T-cell (primary cell): Measurements from ENCODE around the gene AKR7A2. TPM values are rescaled to one million over a fixed set of nuclear protein-coding genes. Genes with fewer than 3 reads are reported as not detected.
"Not testable (repeated sequence)": the region's sequence is repeated elsewhere in the genome, so short reads cannot be mapped to it uniquely, and the experiment has no call there.

Source experiments
- ATAC-seq, 4 experiments: fragments of 200-7000 bp in 3 of 4; fragments of 150-1000 bp in 1 of 4; cut with Tn5 transposase; replicated peaks in 1 of 4; 1 replicate in 3 of 4; 2 replicates in 1 of 4; pipeline ENCODE4 v1.10.0; 2021; ENCODE audit warnings: moderate library complexity in 3 of 4, mild to moderate bottlenecking in 2 of 4, moderate number of reproducible peaks in 1 of 4
- CTCF ChIA-PET, 2 donors: fragments of 300-600 bp; sonication (Branson Sonifier 250); formaldehyde crosslinking; loops; one replicate each; lab custom pipeline; 2022; ENCODE audit warnings: antibody characterized with exemption in 2 of 2; lab: Charles Lee
- POLR2A ChIA-PET, 2 donors: fragments of 300-600 bp; sonication (Branson Sonifier 250); formaldehyde crosslinking; loops; one replicate each; lab custom pipeline; 2022; ENCODE audit warnings: antibody characterized with exemption in 2 of 2; lab: Charles Lee
- DNase-seq, 35 experiments: peaks; one replicate each; pipeline versions ENCODE4 v3.0.0 to v3.0.0-alpha.2; 2013 to 2023
- H3K27ac ChIP-seq: one replicate; pipeline ENCODE4 v1.5.1; 2013; ENCODE audit warnings: low read length
- H3K27me3 ChIP-seq, 2 experiments: replicated peaks in 1 of 2; 1 replicate in 1 of 2; 2 replicates in 1 of 2; pipeline versions ENCODE4 v1.6.1 to v1.7.0; 2013; ENCODE audit warnings: low read length in 1 of 2, mixed read lengths in 1 of 2; ENCODE audit not compliant: control insufficient read depth in 2 of 2, insufficient read depth in 2 of 2; ENCODE audit errors: extremely low read depth in 1 of 2
- H3K36me3 ChIP-seq, 2 donors: 1 replicate in 1 of 2; 2 replicates in 1 of 2; pipeline versions ENCODE4 v1.6.1 to v1.7.0; 2013; ENCODE audit warnings: low read length in 1 of 2; ENCODE audit not compliant: control insufficient read depth in 2 of 2, insufficient read depth in 1 of 2; ENCODE audit errors: extremely low read depth in 1 of 2
- H3K4me1 ChIP-seq, 2 experiments: 1 replicate in 1 of 2; 2 replicates in 1 of 2; pipeline versions ENCODE4 v1.6.1 to v1.7.0; 2013; ENCODE audit warnings: low read length in 2 of 2, mixed read lengths in 1 of 2; ENCODE audit not compliant: insufficient read depth in 2 of 2, control insufficient read depth in 1 of 2; ENCODE audit errors: extremely low read depth in 1 of 2
- H3K4me3 ChIP-seq, 2 donors: 1 replicate in 1 of 2; 2 replicates in 1 of 2; pipeline versions ENCODE4 v1.5.1 to v1.7.0; 2013; ENCODE audit warnings: mild to moderate bottlenecking in 2 of 2, low read length in 1 of 2, moderate library complexity in 1 of 2; ENCODE audit not compliant: control insufficient read depth in 1 of 2; ENCODE audit errors: extremely low read depth in 1 of 2
- H3K9me3 ChIP-seq: 2 replicates; pipeline ENCODE4 v1.7.0; 2013
- H3K27ac Mint-ChIP-seq, 2 donors: one replicate each; pipeline ENCODE4 v1.8.0; 2020 to 2021; ENCODE audit warnings: mild to moderate bottlenecking in 2 of 2, mixed read lengths in 2 of 2
- H3K27me3 Mint-ChIP-seq, 2 donors: one replicate each; pipeline ENCODE4 v1.8.0; 2021 to 2022; ENCODE audit warnings: mixed read lengths in 2 of 2
- H3K36me3 Mint-ChIP-seq: one replicate; pipeline ENCODE4 v1.8.0; 2021; ENCODE audit warnings: mixed read lengths
- H3K4me1 Mint-ChIP-seq, 3 donors: one replicate each; pipeline ENCODE4 v1.8.0; 2020 to 2022; ENCODE audit warnings: mixed read lengths in 3 of 3, mild to moderate bottlenecking in 1 of 3
- H3K4me3 Mint-ChIP-seq, 3 donors: one replicate each; pipeline ENCODE4 v1.8.0; 2020 to 2022; ENCODE audit warnings: mild to moderate bottlenecking in 3 of 3, mixed read lengths in 3 of 3, moderate library complexity in 3 of 3
- H3K9me3 Mint-ChIP-seq, 3 donors: one replicate each; pipeline ENCODE4 v1.8.0; 2020 to 2022; ENCODE audit warnings: mixed read lengths in 3 of 3
- WGBS: methylation state at CpG from one replicate; pipeline ENCODE4 v1.1.5; 2013; ENCODE audit warnings: missing lambda C conversion rate; ENCODE audit not compliant: insufficient coverage; 5-methylcytosine and 5-hydroxymethylcytosine counted together
- total RNA-seq, 35 experiments: library from RNA in 6 of 35; stranded (reverse) in 6 of 35; fragments of 120-200 nt in 1 of 35; gene quantifications; one replicate each; pipeline versions ENCODE4 v1.2.1 to v1.2.4 and lab custom pipeline; 2013 to 2026

AKR7A2 gene
- total RNA-seq, 5 donors from 2014 or later (not counting 1 experiment from before 2014, with no cell fraction given) = 20.8 to 35.4 (median 32.0) TPM

DNA sequence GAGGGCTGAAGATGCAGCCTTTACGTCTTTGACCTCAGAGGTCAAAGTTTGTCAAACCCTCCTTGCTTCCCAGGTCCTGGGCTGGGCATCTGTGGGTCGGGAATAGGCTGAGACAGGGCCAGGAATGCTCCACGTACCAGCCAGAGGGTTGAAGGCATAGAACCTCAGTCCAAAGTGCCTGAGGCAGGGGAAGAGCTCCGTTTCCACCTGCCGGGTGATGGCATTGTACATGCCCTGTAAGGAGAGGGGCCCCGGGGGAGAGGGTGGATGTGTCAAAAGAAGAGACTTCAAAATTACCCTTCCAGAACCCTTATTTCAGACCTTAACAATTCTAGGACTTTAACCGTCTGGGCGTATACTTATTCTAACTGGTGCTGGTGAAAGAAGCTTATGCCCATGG, 27.1 kb downstream of the AKR7A2 start:
- ATAC-seq (no peak), DNase-seq (no peak)
- H3K4me3 ChIP-seq = no peak overlapping the region
- Mint-ChIP-seq H3K4me1 (peaks cover 6 to 19% (median 8%) of the 10 kb centered on the region in 3 donors), H3K36me3 (no peaks in the 10 kb centered on the region), H3K27me3 (peaks cover 9 to 13% of the 10 kb centered on the region in 2 donors), H3K27ac (no peak overlapping the region), H3K4me3 (no peak overlapping the region), H3K9me3 (no peaks in the 10 kb centered on the region)
- H3K27ac ChIP-seq = no peak overlapping the region
- H3K9me3 ChIP-seq = no peaks in the 10 kb centered on the region
- ChIA-PET CTCF (no interaction called here), POLR2A (no interaction called here)
- 37% methylated on average over 3 of the region's 8 CpGs for WGBS
- H3K4me1 ChIP-seq = peaks cover 3 to 9% of the 10 kb centered on the region in 2 experiments
- H3K27me3 ChIP-seq = peaks cover 0 to 16% of the 10 kb centered on the region in 2 experiments
- H3K36me3 ChIP-seq = no peaks in the 10 kb centered on the region

DNA sequence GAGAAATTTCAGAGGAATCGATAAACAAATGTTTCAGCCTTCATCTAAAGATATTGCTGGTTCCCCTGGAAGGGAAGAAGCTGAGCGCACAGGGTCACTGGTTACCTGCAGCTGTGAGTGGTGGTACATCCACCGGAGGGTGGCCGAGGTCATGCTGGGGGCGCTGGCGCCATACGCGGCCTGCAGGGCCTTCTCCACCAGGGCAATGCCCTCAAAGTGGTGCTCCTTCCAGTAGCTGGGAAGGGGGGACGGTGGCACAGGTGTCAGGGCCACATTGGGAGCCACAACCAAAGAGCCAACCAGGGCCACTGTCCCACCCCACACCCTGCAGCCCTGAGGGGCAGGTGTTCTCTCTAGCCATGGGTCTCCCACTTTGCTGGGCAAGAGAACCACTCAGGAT, 28.1 kb downstream of the AKR7A2 start:
- peaks cover 2 to 9% (median 4%) of the 10 kb centered on the region in 3 donors for H3K4me1 Mint-ChIP-seq
- no peak for ATAC-seq
- H3K27ac ChIP-seq = no peak overlapping the region
- H3K9me3 Mint-ChIP-seq = peaks cover 0 to 4% (median 0%) of the 10 kb centered on the region in 3 donors
- ChIA-PET POLR2A (no interaction called here), CTCF (no interaction called here)
- no peaks in the 10 kb centered on the region for H3K36me3 ChIP-seq
- DNase-seq = no peak
- H3K4me3 ChIP-seq = no peak overlapping the region
- H3K36me3 Mint-ChIP-seq = no peaks in the 10 kb centered on the region
- H3K4me1 ChIP-seq = peaks cover under 1 to 5% of the 10 kb centered on the region in 2 experiments
- H3K27ac Mint-ChIP-seq = no peak overlapping the region
- 92% methylated on average over 7 of the region's 9 CpGs for WGBS
- no peaks in the 10 kb centered on the region for H3K9me3 ChIP-seq
- H3K27me3 ChIP-seq = peaks cover 0 to 9% of the 10 kb centered on the region in 2 experiments
- H3K27me3 Mint-ChIP-seq = peaks cover 0 to 9% of the 10 kb centered on the region in 2 donors
- no peak overlapping the region for H3K4me3 Mint-ChIP-seq

DNA sequence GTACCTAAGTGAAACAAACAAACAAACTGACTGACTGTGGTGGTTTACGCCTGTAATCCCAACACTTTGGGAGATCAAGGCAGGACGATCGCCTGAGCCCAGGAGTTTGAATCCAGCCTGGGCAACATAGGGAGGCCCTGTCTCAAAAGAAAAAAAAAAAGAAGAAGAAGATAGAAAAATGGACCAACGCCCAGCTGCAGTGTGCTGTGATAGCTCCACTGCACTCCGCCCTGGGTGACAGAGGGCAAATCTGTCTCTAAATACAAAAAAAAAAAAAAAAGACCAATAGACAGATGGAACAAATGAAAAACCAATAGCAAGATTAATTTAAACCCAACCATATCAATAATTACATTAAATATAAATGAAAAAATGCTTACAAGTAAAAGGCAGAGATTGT, 37.3 kb downstream of the AKR7A2 start:
- H3K4me1 Mint-ChIP-seq = peaks cover 0 to 7% (median 0%) of the 10 kb centered on the region in 3 donors
- Histone ChIP-seq H3K36me3 (no peaks in the 10 kb centered on the region), H3K9me3 (no peaks in the 10 kb centered on the region), H3K4me1 (no peaks in the 10 kb centered on the region), H3K4me3 (no peak overlapping the region), H3K27me3 (peaks cover 0 to 24% of the 10 kb centered on the region in 2 experiments), H3K27ac (no peak overlapping the region)
- H3K4me3 Mint-ChIP-seq = no peak overlapping the region
- peaks cover 6% of the 10 kb centered on the region for H3K36me3 Mint-ChIP-seq
- no peak for DNase-seq
- 100% methylated on average over 2 of the region's 5 CpGs for WGBS
- peaks cover 7 to 26% of the 10 kb centered on the region in 2 donors for H3K27me3 Mint-ChIP-seq
- no peak overlapping the region for H3K27ac Mint-ChIP-seq
- ChIA-PET POLR2A (no interaction called here), CTCF (interaction anchor here in 1 of 2 donors (0.6 kb wide), 1 partner anchor 55 kb away, joined by 3 read pairs; no protein-coding TSS in a partner anchor)
- no peak for ATAC-seq
- H3K9me3 Mint-ChIP-seq = peaks cover 0 to 4% (median 0%) of the 10 kb centered on the region in 3 donors

DNA sequence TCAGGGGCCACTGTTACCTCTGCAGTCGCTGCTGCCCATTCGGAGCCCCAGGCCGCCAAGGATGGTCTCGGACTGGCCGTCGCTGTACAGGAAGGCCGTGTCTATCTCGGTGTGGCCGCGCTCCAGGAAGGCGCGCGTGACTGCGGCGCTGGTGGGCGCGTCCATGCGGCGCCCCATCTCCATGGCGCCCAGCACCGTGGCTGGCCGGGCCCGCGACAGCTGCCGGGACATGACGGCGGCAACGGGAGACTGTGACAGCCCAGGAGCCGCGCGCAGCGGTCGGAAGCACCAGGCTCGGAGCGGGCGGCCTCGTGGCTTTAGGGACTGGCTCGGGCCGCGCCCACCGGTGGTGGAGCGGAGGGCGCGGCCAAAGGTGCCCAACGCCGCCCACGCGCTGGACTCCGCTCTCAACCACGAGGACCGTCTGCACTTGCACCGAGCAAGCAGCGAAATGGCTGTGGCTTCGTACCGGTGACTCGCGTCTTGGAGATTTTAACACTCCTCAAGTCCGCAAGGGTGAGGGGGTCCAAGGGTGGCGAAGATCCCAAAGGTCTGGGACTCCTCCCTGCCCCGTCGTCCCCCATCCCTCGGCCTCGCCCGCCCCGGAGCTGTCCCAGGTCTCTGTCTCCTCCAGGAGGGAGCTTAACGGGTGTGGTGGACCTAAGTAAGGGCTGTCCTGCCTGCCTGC, 38.0 kb downstream of the AKR7A2 start:
- H3K36me3 ChIP-seq, CTCF ChIA-PET, H3K4me3 Mint-ChIP-seq, H3K9me3 ChIP-seq, H3K27ac ChIP-seq, H3K9me3 Mint-ChIP-seq, H3K4me1 ChIP-seq, H3K4me3 ChIP-seq, H3K4me1 Mint-ChIP-seq, H3K27ac Mint-ChIP-seq, H3K36me3 Mint-ChIP-seq, POLR2A ChIA-PET, DNase-seq: not testable (repeated sequence)
- peaks cover 0 to 24% of the 10 kb centered on the region in 2 experiments for H3K27me3 ChIP-seq
- ATAC-seq = peak in 3 of 4 experiments; percentile 41 to 46 (median 44)
- peaks cover 7 to 26% of the 10 kb centered on the region in 2 donors for H3K27me3 Mint-ChIP-seq
- 26% methylated on average over 40 of the region's 66 CpGs for WGBS

DNA sequence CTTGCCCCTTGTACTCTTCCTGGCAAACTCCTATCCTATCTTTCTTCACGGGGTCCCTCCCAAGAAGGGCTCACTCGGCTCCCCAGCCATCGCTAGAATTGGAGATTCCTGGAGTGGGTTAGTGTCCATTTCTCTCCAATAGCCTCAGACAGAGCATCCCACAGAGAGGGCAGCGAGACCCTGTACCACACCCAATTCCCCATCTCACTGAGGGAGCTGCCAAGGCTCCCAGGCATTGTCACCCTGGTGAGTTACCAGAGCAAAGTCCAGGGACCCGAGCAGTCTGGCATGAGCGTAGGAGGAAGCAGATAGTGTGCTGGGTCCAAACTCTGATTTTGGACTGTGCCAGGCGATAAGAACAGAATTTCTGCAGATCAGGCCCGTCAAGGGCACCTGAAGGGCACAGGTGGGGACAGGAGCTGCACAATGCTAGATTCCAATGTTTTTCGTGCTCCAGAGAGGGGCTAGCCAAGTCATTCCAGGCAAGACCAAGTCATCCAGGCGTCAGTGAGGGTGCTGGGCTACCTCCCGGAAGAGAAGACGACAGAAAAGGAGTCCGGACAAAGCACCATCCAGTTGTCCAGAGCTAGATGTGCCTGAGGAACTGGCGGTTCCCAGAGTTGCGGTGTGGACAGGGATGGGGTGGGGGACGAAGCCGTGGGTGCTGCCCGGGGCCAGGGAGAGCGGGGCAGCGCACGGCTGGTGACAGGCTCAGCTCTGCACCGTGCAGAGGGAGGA, 38.7 kb downstream of the AKR7A2 start:
- CTCF ChIA-PET = interaction anchor here in 1 of 2 donors (0.6 kb wide), 2 partner anchors 120 to 262 kb away, joined by 4 to 5 read pairs; no protein-coding TSS in a partner anchor

DNA sequence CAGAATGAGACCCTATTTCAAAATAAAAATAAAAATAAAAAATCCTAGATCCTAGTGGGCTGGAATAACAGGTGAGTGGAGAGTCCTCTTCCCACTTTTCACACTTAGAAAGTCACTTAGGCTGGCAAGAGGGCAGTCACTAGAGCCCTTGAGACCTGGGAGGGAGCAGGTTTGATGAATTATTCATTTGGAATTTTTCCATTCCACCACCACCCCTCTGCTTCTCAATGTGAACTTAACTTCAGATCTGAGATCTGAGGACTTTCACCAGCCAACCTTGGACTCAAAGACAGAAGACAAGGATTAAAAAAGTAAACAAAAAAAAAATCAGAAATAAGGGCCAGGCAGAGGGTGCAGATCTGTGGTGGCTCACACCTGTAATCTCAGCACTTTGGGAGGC, 39.9 kb downstream of the AKR7A2 start:
- peaks cover 0 to 7% (median 0%) of the 10 kb centered on the region in 3 donors for H3K4me1 Mint-ChIP-seq
- H3K27ac Mint-ChIP-seq = no peak overlapping the region
- Histone ChIP-seq H3K4me1 (no peaks in the 10 kb centered on the region), H3K9me3 (no peaks in the 10 kb centered on the region), H3K36me3 (no peaks in the 10 kb centered on the region), H3K27ac (no peak overlapping the region), H3K27me3 (peaks cover 0 to 24% of the 10 kb centered on the region in 2 experiments), H3K4me3 (no peak overlapping the region)
- peaks cover 7 to 26% of the 10 kb centered on the region in 2 donors for H3K27me3 Mint-ChIP-seq
- no peak for ATAC-seq
- ChIA-PET POLR2A (no interaction called here), CTCF (no interaction called here)
- no peaks in the 10 kb centered on the region for H3K9me3 Mint-ChIP-seq
- peaks cover 6% of the 10 kb centered on the region for H3K36me3 Mint-ChIP-seq
- DNase-seq = no peak
- H3K4me3 Mint-ChIP-seq = no peak overlapping the region

More for the DNA sequence above, 38.7 kb downstream of the AKR7A2 start:
- no peak overlapping the region for H3K4me3 Mint-ChIP-seq
- peaks cover 7 to 26% of the 10 kb centered on the region in 2 donors for H3K27me3 Mint-ChIP-seq
- H3K9me3 Mint-ChIP-seq = no peaks in the 10 kb centered on the region
- H3K4me1 Mint-ChIP-seq = peaks cover 0 to 7% (median 0%) of the 10 kb centered on the region in 3 donors
- DNase-seq = no peak
- ATAC-seq = no peak
- Histone ChIP-seq H3K9me3 (no peaks in the 10 kb centered on the region), H3K36me3 (no peaks in the 10 kb centered on the region), H3K27ac (no peak overlapping the region), H3K4me3 (no peak overlapping the region), H3K27me3 (peaks cover 0 to 24% of the 10 kb centered on the region in 2 experiments), H3K4me1 (no peaks in the 10 kb centered on the region)
- peaks cover 6% of the 10 kb centered on the region for H3K36me3 Mint-ChIP-seq
- 94% methylated on average over 19 of the region's 22 CpGs for WGBS
- POLR2A ChIA-PET = interaction anchor here in 1 of 2 donors (0.7 kb wide), 1 partner anchor 10 kb away, joined by 6 read pairs; no protein-coding TSS in a partner anchor
- no peak overlapping the region for H3K27ac Mint-ChIP-seq
